ENCODE measurements around the gene SPNS3. TPM values are rescaled to one million over a fixed set of nuclear protein-coding genes. Genes with fewer than 3 reads are reported as not detected.

Gene SPNS3, protein sequence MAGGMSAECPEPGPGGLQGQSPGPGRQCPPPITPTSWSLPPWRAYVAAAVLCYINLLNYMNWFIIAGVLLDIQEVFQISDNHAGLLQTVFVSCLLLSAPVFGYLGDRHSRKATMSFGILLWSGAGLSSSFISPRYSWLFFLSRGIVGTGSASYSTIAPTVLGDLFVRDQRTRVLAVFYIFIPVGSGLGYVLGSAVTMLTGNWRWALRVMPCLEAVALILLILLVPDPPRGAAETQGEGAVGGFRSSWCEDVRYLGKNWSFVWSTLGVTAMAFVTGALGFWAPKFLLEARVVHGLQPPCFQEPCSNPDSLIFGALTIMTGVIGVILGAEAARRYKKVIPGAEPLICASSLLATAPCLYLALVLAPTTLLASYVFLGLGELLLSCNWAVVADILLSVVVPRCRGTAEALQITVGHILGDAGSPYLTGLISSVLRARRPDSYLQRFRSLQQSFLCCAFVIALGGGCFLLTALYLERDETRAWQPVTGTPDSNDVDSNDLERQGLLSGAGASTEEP
- 1 to 10 TPM; 2.4 to 5.8 TPM for total RNA-seq

DNA sequence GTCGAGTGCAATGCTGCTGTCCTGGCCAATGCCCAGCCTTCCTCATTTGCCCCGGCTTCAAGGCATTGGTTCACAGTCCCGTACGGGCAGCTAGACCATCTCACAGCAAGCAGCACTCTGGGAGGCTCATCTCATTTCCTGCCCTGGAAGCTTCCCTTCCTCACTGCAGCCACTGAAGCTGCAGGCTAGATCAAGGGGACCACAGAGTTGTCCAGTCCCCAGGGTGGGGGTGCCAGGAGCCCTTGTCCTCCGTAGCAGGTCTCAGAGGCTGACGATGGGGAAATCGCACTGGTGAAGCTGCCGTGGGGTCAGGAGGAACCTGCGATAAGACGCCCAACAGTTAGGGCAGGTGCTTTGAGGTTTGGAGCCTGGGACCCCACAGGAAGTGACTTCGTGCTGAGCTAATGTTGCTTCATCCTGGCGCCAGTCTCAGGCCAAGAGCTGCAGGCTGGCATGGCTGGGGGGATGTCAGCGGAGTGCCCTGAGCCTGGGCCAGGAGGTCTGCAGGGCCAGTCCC is at the start of gene SPNS3:
Gene SPNS3, plus strand, starts transcription at position 426 of the 517 bp plus-strand sequence. Its CDS starts 28 bp downstream, at position 454.
- Mint-ChIP-seq H3K36me3 (ENCODE audit: low read depth) (no peaks in the 10 kb centered on the region), H3K27ac (peak within 1 kb of the TSS; percentile 48), H3K27me3 (no peaks in the 10 kb centered on the region), H3K9me3 (no peaks in the 10 kb centered on the region), H3K4me1 (peaks cover 6% of the 10 kb centered on the region), H3K4me3 (peak within 1 kb of the TSS; percentile 55)
- ATAC-seq (replicated peaks) = peak; percentile 71

DNA sequence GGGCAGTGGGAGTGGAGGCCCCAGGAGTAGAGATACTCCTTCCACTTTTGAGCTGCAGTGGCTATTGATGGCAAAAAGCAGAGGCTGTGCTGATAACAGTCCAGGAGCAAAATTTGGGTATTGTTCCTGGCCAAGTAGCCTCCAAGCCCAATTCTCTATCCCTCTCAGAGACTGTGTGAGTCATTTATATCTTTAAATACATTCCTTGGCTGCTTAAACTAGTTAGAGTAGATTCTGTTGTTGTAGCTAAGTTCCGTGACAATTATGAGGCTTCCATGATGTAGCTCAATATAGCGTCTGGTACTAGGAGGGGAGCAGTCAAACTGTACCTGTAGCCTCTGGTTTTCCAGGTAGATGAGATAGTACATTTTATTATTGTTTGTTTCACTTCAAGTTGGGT is 47.3 kb upstream of the SPNS3 start:
- Mint-ChIP-seq H3K4me1 (no peaks in the 10 kb centered on the region), H3K9me3 (no peaks in the 10 kb centered on the region), H3K36me3 (ENCODE audit: low read depth) (no peaks in the 10 kb centered on the region), H3K27ac (no peak overlapping the region), H3K4me3 (no peak overlapping the region), H3K27me3 (no peaks in the 10 kb centered on the region)
- ATAC-seq (replicated peaks) = no peak

DNA sequence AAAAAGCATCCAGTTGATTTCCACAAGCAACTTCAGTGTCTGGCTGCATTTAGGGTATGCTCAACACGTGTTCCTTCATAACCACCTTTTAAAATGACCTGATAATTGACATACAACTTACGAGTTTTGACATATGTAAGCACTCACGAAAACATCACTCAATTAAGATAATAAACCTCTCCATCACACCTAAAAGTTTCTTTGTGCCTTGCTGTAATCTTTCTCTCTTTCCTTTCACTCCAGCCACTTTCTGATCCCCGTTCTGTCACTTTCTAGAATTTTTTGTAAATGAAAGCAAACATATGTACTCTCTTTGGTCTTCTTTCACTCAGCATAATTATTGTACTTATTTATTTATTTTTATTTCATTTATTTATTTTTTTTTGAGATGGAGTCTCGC is 46.6 kb upstream of the SPNS3 start:
- no peak for ATAC-seq (replicated peaks)
- Mint-ChIP-seq H3K4me1 (no peaks in the 10 kb centered on the region), H3K4me3 (no peak overlapping the region), H3K36me3 (ENCODE audit: low read depth) (no peaks in the 10 kb centered on the region), H3K27ac (no peak overlapping the region), H3K9me3 (no peaks in the 10 kb centered on the region), H3K27me3 (no peaks in the 10 kb centered on the region)

GRCh38 chr17:4389079-4389478 is 44.7 kb upstream of the SPNS3 start:
- Mint-ChIP-seq H3K9me3 (no peaks in the 10 kb centered on the region), H3K27me3 (no peaks in the 10 kb centered on the region)
- no peak for ATAC-seq (replicated peaks)

GRCh38 chr17:4393806-4394205 is 39.9 kb upstream of the SPNS3 start:
- Mint-ChIP-seq H3K27me3 (no peaks in the 10 kb centered on the region), H3K4me3 (no peak overlapping the region), H3K36me3 (ENCODE audit: low read depth) (no peaks in the 10 kb centered on the region), H3K27ac (no peak overlapping the region), H3K4me1 (peaks cover 14% of the 10 kb centered on the region), H3K9me3 (no peaks in the 10 kb centered on the region)
- no peak for ATAC-seq (replicated peaks)

More at GRCh38 chr17:4389079-4389478, 44.7 kb upstream of the SPNS3 start:
- Mint-ChIP-seq H3K27ac (no peak overlapping the region), H3K4me1 (no peaks in the 10 kb centered on the region), H3K4me3 (no peak overlapping the region), H3K36me3 (ENCODE audit: low read depth) (no peaks in the 10 kb centered on the region)

GRCh38 chr17:4394208-4395110 is 39.3 kb upstream of the SPNS3 start:
- Mint-ChIP-seq H3K4me3 (no peak overlapping the region), H3K9me3 (no peaks in the 10 kb centered on the region), H3K4me1 (peaks cover 14% of the 10 kb centered on the region), H3K27ac (no peak overlapping the region), H3K36me3 (ENCODE audit: low read depth) (no peaks in the 10 kb centered on the region), H3K27me3 (no peaks in the 10 kb centered on the region)
- ATAC-seq (replicated peaks) = no peak

DNA sequence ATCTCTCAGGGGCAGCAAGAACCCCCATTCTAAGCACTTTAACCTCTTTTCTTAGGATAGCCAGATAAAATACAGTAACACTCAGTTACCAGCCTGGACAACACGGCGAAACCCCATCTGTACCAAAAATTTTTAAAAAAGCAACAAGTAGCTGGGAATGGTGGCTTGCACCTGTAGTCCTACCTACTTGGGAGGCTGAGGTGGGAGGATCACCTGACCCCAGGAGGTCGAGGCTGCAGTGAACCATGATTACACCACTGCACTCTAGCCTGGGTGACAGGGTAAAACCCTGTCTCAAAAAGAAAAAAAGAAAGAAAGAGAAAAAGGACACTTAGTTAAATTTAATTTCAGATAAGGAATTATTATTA is 38.6 kb upstream of the SPNS3 start:
- no peaks in the 10 kb centered on the region for H3K27me3 Mint-ChIP-seq
- H3K27ac Mint-ChIP-seq = no peak overlapping the region
- no peak for ATAC-seq (replicated peaks)
- no peaks in the 10 kb centered on the region for H3K36me3 Mint-ChIP-seq (ENCODE audit: low read depth)
- H3K4me3 Mint-ChIP-seq = no peak overlapping the region
- no peaks in the 10 kb centered on the region for H3K9me3 Mint-ChIP-seq
- H3K4me1 Mint-ChIP-seq = peaks cover 14% of the 10 kb centered on the region

DNA sequence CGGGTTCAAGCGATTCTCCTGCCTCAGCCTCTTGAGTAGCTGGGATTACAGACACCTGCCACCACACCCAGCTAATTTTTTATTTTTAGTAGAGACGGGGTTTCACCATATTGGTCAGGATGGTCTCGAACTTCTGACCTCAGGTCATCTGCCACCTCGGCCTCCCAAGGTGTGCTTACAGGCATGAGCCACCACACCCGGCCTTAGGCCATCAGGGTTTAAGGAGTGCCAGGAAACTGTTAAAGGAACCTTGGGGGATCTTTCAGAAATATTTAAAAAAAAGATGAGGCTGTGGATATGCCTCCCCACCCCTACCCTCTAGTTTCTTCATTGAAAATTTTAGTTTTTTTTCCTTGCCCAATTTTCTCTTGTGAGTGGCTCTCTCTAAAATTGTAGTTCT is 35.9 kb upstream of the SPNS3 start:
- Mint-ChIP-seq H3K4me3 (no peak overlapping the region), H3K9me3 (no peaks in the 10 kb centered on the region), H3K27me3 (no peaks in the 10 kb centered on the region), H3K36me3 (ENCODE audit: low read depth) (no peaks in the 10 kb centered on the region), H3K27ac (no peak overlapping the region), H3K4me1 (peaks cover 14% of the 10 kb centered on the region)
- no peak for ATAC-seq (replicated peaks)

GRCh38 chr17:4405038-4405669 is 28.6 kb upstream of the SPNS3 start:
- H3K27ac Mint-ChIP-seq = no peak overlapping the region
- H3K4me3 Mint-ChIP-seq = no peak overlapping the region
- no peaks in the 10 kb centered on the region for H3K27me3 Mint-ChIP-seq
- no peaks in the 10 kb centered on the region for H3K4me1 Mint-ChIP-seq
- H3K9me3 Mint-ChIP-seq = no peaks in the 10 kb centered on the region
- H3K36me3 Mint-ChIP-seq (ENCODE audit: low read depth) = no peaks in the 10 kb centered on the region
- ATAC-seq (replicated peaks) = no peak

- Mint-ChIP-seq H3K27me3 (no peaks in the 10 kb centered on the region), H3K4me1 (no peaks in the 10 kb centered on the region), H3K4me3 (no peak overlapping the region), H3K9me3 (no peaks in the 10 kb centered on the region), H3K36me3 (ENCODE audit: low read depth) (no peaks in the 10 kb centered on the region), H3K27ac (no peak overlapping the region)
- ATAC-seq (replicated peaks) = no peak
These were observed 28.0 kb upstream of the SPNS3 start for GRCh38 chr17:4405699-4406098.

GRCh38 chr17:4406386-4406785 is 27.4 kb upstream of the SPNS3 start:
- Mint-ChIP-seq H3K27me3 (no peaks in the 10 kb centered on the region), H3K9me3 (no peaks in the 10 kb centered on the region), H3K4me3 (no peak overlapping the region), H3K4me1 (no peaks in the 10 kb centered on the region), H3K36me3 (ENCODE audit: low read depth) (no peaks in the 10 kb centered on the region), H3K27ac (no peak overlapping the region)
- ATAC-seq (replicated peaks) = no peak

DNA sequence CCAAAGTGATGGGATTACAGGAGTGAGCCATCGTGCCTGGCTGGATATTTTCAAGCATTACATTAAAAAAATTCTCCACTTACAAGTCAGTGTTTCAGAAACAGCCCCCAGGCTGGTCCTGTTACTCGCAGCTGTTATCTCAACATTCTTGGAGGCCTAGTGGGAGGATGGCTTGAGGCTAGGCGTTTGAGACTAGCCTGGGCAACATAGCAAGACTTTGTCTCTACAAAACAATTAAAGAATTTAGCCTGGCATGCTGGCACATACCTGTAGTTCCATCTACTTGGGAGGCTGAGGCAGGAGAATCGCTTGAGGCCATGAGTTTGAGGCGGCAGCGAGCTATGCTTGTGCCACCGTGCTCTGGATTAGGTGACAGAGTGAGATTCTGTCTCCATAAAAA is 26.5 kb upstream of the SPNS3 start:
- H3K4me1 Mint-ChIP-seq = no peaks in the 10 kb centered on the region
- no peak overlapping the region for H3K4me3 Mint-ChIP-seq
- H3K9me3 Mint-ChIP-seq = no peaks in the 10 kb centered on the region
- no peaks in the 10 kb centered on the region for H3K36me3 Mint-ChIP-seq (ENCODE audit: low read depth)
- H3K27me3 Mint-ChIP-seq = no peaks in the 10 kb centered on the region
- ATAC-seq (replicated peaks) = no peak
- H3K27ac Mint-ChIP-seq = no peak overlapping the region

DNA sequence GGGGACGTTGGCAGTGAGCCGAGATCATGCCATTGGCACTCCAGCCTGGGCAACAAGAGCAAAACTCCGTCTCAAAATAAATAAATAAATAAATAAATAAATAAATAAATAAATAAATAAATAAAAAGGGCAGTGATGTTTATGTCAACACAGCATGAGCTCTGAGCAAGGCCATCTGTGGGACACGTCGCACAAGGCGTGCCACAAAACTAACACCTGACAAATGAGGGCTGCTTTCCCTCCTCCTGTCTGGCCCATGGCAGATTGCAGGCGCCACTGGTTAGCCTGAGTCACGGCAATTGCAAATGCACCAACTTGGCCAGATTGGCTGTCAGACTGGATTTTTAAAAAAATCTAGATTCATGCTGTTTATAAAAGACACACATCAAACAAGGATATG is 25.9 kb upstream of the SPNS3 start:
- H3K27me3 Mint-ChIP-seq = no peaks in the 10 kb centered on the region
- H3K4me1 Mint-ChIP-seq = no peaks in the 10 kb centered on the region
- H3K36me3 Mint-ChIP-seq (ENCODE audit: low read depth) = no peaks in the 10 kb centered on the region
- ATAC-seq (replicated peaks) = no peak
- no peak overlapping the region for H3K27ac Mint-ChIP-seq
- H3K4me3 Mint-ChIP-seq = no peak overlapping the region
- H3K9me3 Mint-ChIP-seq = no peaks in the 10 kb centered on the region

DNA sequence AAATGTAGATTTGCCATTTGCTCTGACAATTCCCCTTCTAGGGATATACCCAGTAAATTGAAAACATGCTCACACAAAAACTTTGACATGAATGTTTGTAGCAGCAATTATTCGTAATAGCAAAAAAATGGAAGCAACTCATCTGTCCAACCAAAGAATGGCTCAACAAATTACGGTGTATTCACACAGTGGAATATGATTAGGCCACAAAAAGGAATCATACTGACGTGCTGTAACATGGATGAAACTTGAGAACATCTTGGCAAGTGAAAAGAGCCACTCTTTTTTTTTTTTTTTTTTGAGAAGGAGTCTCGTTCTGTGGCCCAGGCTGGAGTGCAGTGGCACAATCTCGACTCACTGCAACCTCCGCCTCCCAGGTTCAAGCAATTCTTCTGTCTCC is 24.1 kb upstream of the SPNS3 start:
- Mint-ChIP-seq H3K36me3 (ENCODE audit: low read depth) (no peaks in the 10 kb centered on the region), H3K4me3 (no peak overlapping the region), H3K9me3 (no peaks in the 10 kb centered on the region), H3K27ac (no peak overlapping the region), H3K4me1 (no peaks in the 10 kb centered on the region), H3K27me3 (no peaks in the 10 kb centered on the region)
- no peak for ATAC-seq (replicated peaks)
